Hematopoietic multipotent progenitor cell treated with erythropoietin and hydrocortisone succinate and interleukin-3 and kit ligand, for 6 days (in vitro differentiated cells): ENCODE data around the gene PUM2.

Experiments used
- DNase-seq: peaks from one replicate; pipeline ENCODE4 v3.0.0-alpha.2; 2015

Gene PUM2

DNA sequence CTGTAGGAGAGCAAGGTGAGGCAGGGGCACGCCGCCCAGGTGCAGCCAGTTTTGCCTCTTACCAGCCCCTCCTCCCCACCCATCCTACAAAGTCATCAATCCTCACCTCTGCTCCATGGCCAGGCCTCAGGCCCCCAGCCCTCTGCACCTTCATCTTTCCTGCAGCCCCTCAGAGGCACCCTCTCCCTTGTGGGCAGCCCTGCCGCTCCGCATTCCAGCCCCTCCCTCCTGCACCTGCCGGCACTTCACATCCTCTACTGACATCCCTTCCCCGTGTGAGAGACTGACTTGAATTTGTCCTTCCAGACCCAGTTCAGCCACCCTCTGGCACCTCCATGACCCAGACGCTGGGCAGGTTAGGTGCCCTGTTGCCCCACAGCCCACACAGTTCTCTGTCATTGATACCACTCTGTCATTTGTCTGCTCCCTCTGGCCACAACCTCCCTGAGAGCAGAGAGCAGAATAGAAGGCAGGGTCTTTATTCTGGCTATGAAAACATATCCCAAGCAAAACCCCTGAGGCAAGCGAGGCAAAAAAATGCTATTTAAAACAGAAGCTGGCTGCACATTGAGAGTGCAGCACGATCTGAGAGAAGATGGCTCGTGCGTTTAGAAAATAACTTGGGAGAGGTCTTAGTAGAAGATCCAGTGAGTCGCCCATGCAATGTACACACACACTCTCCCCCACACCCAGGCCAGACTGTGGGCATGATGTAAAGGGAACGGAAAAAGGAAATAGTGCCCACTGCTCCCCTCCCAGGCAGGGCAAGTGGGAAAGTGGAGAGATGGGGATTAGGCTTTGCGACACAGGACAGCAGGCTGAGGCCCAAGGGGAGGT lies 151.6 kb downstream of the PUM2 start:
- no peak for DNase-seq
